HG02571 (cell line): ENCODE results near the gene MAD1L1.
A peak's percentile ranks its signal among the peaks of the same experiment; 100 is the strongest.

ENCODE experiments used
- ATAC-seq: cut with Tn5 transposase; IDR thresholded peaks from one replicate; pipeline ENCODE4 v1.9.1; 2021; ENCODE audit warnings: mild to moderate bottlenecking, moderate library complexity; ENCODE audit not compliant: unreplicated experiment

The MAD1L1 gene

DNA sequence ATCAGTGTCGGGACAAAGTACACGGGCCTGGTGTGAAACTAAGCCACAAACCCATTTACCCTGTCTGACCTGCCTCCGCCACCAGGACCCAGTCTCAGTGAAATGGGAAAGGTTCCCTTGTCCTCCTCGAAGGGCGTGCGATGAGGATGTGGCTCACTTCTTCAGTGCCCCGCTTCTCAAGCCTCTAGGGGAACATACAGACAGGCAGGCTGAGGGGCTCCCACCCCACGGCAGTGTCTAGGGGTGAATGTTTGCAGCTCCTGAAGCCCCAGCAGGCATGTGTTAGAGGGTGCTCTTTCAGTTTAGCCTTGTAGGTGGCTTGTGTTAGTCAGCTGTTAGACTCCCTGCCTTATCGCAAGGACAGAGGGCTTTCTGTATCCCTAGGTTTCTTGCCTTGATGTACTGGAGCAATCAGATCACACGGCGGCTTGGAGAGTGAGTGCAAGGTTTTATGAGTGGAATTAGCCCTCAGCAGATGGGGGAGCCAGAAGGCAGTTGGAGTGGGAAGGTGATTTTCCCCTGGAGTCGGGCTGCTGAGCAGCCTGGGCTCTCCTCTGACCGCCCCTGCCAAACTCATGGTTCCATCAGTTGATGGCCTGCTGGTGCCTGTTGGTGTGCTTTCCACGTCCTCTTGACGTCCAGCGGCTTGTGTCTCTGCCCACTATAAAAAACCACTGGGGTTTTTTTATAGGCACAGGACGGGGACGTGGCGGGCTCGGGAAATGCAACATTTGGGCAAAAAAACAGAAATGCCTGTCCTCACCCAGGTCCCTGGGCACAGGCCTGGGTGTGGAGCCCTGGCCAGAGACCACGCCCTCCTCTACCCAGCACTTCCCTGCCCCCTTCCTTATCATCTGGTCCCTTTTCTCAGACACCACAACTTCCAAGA, 10.0 kb upstream of the MAD1L1 start:
- no peak for ATAC-seq

DNA sequence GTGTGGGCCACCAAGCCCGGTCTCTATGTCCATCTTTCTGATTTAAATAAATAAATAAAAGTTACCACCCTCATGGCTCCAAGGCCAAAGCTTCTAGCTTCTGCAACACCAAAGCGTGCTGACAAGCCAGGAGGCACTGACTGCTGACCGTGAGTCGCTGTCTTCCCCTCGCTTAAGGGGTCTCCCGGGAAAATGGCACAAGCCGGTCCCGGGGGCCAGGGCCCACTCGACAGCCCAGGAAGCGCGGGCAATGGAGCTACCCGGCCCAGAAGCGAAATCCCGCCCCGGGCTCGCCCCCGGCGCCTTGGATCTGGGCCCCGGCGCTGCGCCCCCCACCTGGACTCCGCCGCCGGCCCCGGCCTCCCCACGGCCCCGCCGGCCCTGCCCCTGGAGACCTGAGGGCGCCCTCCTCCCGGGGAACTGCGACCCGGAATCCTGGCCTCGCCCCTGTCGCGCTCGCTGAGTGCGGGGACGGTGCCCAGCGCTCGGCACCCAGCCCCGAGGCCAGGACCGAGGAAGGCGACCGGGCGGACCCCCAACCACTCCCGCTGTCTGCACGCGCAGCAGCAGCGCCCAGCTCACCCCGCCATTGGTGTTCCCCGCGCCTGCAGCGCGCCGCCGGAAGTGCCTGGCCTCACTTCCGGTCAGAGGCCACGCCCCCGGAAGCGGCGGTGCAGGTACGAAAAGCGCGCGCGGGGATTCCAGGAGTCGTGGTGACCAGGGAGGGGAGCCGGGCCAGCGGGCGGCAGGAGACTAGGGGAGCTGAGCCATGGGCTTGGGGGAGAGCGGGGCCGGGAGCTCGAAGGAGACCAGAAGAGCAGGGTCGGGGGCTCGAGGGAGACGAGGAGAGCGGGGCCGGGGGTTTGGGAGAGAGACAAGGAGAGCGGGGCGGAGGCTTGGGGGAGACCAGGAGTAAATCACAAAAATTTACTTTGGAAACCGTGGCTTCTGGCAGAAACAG, 9.1 kb upstream of the MAD1L1 start, which contains the start of the genes MRM2 and NUDT1:
TSS of gene MRM2 (minus strand) at position 626 of the 961 bp plus-strand sequence. CDS start at position 590, 36 bp downstream.
TSS of gene NUDT1 (plus strand) at position 647 of the 961 bp plus-strand sequence. CDS start 2,349 bp downstream, outside the sequence.
- no peak for ATAC-seq

DNA sequence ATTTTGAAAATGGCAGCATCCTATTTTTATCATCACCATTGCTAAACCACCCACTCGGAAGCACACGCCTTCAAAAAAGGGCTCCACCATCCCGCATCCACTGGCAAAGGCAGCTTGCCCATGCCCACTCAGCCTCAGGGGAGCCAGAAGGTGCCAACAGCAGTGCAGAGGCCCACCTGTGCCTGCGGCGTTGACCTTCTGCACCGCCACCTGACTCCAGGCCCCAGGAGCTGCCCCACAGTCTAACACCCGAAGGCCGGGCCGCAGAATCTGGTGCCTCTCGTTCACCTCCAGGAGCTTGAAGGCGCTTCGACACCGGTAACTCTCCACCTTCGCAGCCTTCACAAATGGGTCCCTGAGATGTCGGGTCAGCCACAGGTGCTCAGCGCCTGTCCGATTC, 6.5 kb upstream of the MAD1L1 start:
- no peak for ATAC-seq

DNA sequence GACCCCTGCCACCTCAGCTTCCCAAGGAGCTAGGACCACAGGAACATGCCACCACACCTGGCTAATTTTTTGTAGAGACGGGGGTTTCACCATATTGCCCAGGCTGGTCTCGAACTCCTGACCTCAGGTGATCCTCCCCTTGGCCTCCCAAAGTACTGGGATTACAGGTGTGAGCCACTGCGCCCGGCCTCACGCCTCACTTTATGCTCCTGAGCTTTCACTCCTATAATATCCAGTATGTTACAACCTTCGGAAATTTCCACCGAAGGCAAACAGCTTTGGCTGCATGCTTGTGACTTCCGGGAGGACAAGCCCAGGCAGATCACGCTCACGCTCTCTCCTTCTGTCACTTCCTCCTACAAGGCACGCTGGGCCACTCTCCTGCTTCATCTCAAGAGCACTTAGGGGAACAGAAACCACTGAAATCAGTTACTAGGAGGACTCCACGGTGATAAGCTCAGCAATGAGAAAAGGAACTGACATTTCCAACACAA, 4.4 kb upstream of the MAD1L1 start:
- peak; percentile 51 for ATAC-seq

DNA sequence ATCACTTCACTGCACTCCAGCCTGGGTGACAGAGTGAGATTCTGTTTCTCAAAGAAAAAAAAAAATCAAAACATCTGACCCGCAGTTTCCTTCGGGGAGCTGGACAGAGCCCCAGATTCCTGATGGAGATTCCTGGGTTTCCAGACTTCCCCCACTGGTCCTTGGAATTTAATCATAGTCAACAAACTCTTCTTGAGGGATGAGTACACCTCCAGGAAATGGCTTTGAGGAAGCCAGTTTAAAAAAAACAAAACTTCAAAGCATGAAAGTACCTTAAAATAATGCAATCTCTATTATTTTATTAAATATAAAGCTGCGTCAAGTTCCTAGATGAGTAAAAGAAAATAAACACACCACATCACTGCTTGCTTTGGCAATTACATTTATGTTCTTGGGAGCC, 1.2 kb upstream of the MAD1L1 start:
- no peak for ATAC-seq

DNA sequence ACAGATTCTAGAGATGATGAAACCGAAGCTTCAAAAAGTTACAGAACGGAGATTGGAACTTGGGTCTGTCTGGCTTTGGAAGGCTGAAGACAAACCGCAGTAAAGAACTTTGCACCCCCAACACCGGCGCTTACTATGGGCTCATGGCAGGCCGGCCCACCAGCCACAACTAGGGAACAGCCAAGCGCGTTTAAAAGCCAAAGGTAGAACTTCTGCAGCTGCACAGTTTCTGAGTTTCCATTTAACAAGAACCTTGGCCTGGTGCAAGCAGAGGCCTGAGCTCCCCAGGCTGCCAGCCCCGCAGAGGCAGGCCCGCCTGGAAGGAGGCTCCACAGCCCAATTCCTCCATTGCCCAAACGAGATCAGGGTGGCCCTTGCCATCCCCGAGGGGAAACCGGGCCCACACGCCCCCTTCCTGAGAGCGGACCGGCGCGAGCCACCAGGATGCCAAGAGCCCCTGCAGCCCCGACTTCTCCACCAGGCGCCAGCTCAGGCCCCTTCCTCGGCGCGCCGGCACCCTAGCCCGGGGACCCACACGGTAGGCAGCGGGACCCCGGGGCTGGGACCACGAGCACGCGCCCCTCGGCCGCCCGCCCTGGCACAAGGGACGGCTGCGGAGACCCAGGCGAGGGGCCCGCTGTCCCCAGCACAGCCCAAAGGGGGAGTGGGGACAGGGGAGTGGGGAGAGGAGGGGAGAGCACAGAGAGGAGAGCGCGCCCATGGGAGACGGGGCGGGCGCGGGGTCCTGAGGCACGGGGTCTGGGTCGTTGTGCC, 566 bp downstream of the MAD1L1 start:
- ATAC-seq: peak; percentile 24

DNA sequence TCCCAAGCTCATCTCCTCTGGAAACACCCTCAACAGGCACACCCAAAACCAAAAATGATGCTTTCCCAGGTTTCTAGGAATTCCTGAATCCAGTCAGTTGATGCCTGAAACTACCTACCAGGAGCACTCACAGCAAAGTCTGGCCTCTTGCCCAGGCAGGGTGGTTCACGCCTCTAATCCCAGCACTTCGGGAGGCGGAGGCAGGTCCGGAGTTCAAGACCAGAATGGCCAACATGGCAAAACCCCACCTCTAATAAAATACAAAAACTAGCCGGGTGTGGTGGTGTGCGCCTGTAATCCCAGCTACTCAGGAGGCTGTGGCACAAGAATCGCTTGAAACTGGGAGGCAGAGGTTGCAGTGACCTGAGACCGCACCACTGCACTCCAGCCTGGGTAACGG, 1.9 kb downstream of the MAD1L1 start:
- no peak for ATAC-seq

DNA sequence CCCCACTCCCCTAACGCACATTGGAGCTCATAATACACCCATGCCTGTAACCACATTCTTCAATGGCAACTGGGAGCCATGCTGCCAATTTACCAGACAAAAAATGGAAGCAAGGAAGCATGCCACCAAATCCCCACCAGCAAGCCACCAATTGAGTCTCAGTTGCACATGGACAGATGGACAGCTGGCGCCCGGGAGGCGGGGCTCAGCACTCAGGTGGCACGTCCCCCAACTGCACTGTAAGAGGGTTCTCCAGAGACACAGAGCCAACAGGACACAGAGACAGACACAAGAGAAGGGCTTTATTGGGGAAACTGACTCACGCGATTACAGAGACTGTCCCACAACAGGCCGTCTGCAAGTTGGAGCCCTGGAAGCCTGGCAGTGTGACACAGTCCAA, 2.5 kb downstream of the MAD1L1 start:
- no peak for ATAC-seq

DNA sequence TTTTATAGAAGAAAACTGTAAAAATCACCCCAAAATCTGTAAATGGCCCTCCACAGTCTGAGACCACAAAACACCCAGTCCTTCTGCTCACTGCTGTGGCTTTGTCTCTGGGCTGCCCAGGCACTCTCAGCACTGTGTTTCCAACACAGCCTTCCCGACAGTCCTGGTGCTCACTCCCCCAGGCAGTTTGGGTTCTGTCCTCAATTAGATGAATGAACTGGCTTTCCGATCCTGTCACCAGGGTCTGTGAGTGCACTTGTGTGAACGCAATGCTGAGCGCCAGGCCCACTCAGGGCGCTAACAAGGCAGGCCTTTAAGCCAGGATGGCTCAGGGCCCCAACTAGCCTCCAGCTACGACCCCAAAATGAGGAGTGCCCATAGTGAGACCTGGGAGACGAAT, 3.3 kb downstream of the MAD1L1 start:
- ATAC-seq: no peak

DNA sequence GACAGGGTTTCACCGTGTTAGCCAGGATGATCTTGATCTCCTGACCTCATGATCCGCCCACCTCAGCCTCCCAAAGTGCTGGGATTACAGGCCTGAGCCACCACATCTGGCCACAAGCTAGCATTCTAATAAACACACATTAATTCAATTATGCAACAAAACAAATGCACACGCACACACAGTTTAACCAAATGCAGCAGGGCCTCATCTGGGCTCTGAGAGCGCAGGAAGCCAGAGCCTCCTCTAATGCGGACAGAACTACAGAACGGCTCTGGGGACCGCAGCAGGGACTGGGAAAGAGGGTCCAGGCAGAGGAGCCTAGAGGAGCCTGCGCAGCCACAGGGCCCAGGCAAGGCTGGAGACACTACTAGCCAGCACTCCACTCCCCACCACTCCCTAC, 3.8 kb downstream of the MAD1L1 start:
- no peak for ATAC-seq

DNA sequence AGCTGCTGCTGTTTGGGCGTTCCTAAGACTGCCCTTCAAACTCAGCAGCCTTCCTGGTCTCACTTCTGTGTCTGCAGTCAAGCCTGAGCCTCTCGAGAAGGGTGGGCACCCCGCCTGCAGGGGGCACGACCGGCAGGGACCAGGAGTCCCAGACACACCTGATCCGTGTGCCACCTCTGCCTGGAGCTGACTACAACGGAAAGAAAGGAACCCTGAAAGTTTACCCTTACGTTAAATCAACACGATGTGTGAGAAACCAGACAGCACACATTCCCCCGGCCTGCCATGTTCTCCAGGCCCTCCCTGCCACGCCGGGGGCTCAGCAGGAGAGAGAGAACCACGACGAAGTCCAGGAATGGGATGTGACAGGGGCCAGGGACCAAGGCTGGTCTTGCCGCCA, 5.0 kb downstream of the MAD1L1 start:
- no peak for ATAC-seq

DNA sequence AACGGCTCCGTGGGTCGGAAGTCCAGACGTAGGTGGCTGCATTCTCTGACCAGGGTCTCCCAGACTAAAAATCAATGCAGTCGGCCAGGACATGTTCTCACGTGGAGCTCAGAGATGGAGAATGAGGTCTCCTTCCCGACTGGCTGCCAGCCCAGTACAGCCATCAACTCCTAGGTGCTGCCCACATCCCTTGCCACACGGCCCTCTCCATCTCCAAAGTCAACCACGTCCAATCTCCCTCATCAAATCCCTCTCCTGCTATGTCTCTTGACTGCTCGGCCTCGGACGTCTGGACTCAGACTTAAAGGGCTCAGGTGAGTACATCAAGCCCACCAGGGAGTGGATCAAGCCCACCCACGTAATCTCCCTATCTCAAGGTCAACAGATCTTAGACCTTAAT, 6.9 kb downstream of the MAD1L1 start:
- no peak for ATAC-seq

DNA sequence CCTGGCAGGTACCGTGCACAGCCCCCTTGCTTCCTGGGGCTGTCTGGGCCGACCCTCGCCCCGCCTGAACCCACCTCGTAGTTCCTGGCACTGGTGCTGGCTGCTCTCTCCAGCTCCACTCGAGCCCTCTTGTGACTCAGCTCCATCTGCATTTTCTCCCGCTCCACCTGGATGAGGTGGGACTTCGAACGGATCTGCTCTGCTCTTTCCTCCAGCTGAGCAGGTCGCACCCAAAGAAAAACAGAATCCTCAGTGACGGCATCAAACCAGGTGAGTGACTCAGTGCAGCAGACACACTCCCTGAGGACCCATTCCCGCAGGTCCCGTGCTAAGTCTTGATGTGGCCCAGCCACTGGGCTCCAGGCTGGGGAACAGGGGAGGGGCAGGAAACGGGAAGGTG, 7.4 kb downstream of the MAD1L1 start:
- ATAC-seq: no peak

DNA sequence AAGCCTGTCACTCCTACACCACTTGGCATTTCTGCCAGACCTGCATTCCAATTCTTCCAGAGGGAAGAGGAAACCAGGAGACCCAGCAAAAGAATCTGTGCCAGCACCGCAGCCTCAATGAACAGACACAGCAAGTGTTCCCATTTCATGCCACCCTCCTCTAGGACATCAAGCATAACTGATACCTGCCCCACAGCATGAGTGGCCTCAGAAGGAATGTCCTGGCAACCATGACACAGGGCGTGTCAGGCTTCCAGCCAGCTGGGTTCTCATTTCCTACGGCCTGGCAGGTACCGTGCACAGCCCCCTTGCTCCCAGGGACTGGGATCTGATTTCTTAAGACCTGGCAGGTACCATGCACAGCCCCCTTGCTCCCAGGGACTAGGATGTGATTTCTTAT, 7.8 kb downstream of the MAD1L1 start:
- no peak for ATAC-seq

DNA sequence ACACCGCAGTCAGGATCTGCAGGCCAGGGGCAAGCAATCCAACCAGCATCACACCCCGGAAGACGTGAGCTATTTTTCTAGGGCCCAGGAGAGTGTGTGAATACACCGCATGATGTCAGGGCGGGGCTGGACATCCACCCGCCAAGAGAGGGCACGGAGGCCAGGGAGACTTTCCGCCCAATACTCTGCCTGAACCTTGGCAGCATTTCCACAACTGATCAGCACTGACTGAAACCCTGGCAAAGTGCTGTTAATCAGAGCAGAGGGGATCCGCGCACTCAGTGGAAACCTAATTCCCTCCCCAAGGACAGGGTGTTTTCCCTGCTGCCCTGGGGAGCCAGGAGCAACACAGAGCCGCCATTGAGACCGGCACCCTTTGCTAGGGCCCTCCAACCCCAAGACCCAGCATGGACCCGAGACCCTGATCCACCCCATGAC, 8.2 kb downstream of the MAD1L1 start:
- ATAC-seq: no peak

DNA sequence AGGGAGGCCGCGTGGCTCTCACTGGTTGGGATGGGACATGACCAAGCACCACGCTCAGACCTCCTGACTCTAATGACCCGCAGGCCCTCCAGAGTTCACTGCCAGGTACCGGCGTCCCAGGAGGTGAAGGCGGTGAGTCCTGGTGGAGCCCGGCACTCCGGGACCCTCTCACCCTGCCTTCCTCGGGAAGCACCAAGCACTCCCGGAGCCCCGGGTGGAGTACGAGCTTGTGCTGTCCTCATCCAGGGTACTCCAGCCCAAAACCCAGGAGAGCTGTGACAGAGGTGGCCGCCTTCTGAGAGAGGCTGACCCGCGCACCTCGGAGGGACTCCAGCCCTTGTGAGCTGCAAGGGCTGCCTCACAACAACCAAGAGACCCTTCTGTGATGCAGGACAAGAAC, 9.4 kb downstream of the MAD1L1 start:
- ATAC-seq: no peak

DNA sequence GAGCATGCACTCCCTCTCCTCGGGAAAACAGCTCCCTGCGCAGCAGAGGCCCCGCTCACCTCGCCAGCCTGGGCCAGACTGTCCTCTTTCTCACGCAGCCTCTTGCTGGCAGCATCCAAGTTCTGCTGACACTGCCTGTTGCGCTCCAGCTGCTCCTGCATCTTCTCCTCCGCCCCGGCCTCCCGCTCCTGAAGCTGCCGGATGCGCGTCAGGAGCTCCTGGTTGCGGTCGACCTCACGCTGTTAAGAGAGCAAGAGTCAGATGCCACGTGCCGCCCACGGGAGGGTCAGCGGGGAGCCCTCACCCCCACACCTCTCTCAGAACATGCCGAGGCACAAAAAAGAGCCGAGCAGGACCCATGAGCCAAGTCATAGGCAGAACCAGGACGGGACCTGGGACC, 10.2 kb downstream of the MAD1L1 start:
- no peak for ATAC-seq

DNA sequence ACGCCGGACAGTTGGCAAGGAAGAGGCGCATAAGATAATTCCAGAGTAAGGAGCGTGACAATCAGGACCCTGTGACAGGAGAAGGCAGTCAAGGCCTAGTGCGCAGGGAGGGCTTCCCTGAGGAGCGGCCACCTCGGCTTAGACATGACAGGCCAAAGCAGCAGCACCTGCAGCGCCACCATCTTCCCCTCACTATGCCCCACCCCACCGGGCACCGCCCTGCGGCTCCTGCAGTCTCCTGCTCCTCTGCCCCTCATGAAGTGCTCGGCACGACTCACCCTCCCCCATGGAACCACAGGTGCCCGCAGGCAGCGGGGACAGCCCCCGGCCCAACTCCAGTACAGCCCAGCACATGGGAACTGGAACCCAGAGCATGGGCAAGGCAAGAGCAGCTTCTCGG, 11.8 kb downstream of the MAD1L1 start:
- ATAC-seq: no peak

DNA sequence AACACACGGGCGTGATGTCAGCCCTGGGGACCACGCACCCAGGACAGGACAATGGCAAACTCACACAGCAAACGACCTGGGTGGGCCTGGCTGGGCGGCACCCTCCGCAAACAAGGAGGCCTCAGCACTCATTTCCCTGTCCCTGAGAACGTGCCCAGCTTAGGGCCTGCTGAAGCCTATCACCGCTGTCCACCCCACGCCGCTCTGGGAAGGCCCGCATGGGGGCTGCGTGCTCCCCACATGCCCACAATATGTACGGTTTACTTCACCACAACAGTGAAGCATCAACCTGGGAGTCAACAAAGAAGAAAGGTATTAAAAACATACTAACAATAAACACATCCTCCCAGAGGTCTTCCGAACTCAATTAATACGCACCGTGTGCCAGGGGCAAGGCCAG, 12.2 kb downstream of the MAD1L1 start:
- no peak for ATAC-seq

DNA sequence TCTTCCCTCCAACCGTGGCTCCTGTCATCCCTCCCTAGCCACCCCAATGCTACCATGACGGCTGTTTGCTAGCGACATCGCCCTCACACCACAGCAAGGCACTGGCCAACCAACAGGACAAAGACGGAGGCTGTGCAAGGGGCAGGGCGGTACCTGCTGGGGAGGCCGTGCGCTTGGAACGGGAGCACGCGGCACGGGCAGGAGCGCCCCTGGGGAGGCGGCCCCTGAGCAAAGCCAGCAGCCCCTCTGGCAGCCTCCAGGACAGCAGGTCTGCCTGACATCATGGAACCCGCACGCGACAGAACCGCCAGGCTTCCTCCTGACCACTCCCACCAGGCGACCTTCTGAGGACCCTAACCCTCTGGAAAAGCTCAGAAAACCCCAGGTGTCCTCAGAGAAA, 12.7 kb downstream of the MAD1L1 start:
- no peak for ATAC-seq

DNA sequence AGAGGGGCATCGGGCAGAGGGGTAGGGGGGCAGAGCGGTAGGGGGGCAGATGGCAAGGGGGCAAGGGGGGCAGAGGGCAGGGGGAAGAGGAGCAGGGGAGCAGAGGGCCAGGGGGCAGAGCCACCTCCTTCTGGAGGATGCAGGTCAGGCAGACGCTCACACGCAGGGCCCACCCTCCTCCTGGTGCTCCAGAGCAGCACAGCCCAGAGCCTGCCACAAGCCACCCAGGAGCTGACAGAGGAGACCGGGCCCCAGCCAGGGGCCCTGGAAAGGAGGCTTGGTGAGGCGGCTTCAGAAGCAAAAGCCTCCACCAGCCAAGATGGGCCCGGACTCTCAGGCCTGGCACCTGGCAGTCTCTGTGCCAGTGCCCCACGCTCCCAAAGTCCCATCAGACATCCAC, 13.1 kb downstream of the MAD1L1 start:
- ATAC-seq: no peak
